ENCODE measurements around the gene KMT2A. TPM values are rescaled to one million over a fixed set of nuclear protein-coding genes. Genes with fewer than 3 reads are reported as not detected.
A peak's percentile ranks its signal among the peaks of the same experiment; 100 is the strongest.

KMT2A gene
- total and polyA plus RNA-seq, 2 donors, result 11.4 to 17.7 TPM

DNA sequence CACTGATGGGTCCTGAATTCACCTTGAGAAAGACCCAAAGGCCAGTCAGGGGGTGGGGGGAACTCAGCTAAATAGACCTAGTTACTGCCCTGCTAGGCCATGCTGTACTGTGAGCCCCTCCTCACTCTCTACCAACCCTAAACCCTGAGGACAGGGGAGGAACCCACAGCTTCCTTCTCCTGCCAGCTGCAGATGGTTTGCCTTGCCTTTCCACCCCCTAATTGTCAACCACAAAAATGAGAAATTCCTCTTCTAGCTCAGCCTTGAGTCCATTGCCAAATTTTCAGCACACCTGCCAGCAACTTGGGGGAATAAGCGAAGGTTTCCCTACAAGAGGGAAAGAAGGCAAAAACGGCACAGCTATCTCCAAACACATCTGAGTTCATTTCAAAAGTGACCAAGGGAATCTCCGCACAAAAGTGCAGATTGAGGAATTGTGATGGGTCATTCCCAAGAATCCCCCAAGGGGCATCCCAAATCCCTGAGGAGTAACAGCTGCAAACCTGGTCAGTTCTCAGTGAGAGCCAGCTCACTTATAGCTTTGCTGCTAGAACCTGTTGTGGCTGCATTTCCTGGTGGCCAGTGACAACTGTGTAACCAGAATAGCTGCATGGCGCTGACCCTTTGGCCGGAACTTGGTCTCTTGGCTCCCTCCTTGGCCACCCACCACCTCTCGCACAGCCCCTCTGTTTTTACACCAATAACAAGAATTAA lies 88.6 kb downstream of the KMT2A start:
- Histone ChIP-seq H3K9me3 (ENCODE audit: control insufficient read depth in 2 of 2, insufficient read depth in 1 of 2, low read length in 1 of 2) (no peaks in the 10 kb centered on the region), H3K36me3 (ENCODE audit: control insufficient read depth in 2 of 2, insufficient read depth in 2 of 2, low read length in 1 of 2) (peaks cover 42 to 48% of the 10 kb centered on the region in 2 donors), H3K27ac (ENCODE audit: low read depth in 1 of 2, low read length in 1 of 2) (no peak overlapping the region), H3K27me3 (ENCODE audit: control insufficient read depth in 2 of 2, insufficient read depth in 1 of 2, low read length in 1 of 2) (no peaks in the 10 kb centered on the region), H3K4me3 (ENCODE audit: low read length in 2 of 2) (no peak overlapping the region), H3K4me1 (ENCODE audit: control insufficient read depth in 2 of 2, insufficient read depth in 2 of 2, low read length in 2 of 2) (peaks cover 5 to 18% of the 10 kb centered on the region in 2 donors)
- DNase-seq (ENCODE audit: low read depth in 6 of 9, low spot score in 9 of 9), result peak in 1 of 9 donors; percentile 24
- WGBS, result 62% methylated on average over 6 of the region's 6 CpGs

DNA sequence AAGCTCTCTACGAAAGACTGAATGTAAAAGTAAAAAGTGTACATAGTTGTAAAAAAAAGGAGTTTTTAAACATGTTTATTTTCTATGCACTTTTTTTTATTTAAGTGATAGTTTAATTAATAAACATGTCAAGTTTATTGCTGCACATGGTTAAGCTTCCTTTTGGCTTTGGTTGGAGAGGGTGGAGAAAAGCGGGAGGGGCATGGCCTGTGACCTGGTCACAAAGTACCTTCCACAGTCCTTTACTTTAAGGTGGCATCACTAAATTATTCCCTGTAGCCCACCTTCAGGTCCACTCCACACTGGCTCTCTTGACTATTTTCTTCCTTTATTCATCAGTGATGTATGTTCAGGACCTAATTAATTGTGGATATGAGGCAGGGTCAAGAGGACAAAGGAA lies 90.4 kb downstream of the KMT2A start:
- Histone ChIP-seq H3K4me1 (ENCODE audit: control insufficient read depth in 2 of 2, insufficient read depth in 2 of 2, low read length in 2 of 2) (peaks cover 9 to 29% of the 10 kb centered on the region in 2 donors), H3K27me3 (ENCODE audit: control insufficient read depth in 2 of 2, insufficient read depth in 1 of 2, low read length in 1 of 2) (peaks cover 0 to 2% of the 10 kb centered on the region in 2 donors), H3K27ac (ENCODE audit: low read depth in 1 of 2, low read length in 1 of 2) (no peak overlapping the region), H3K36me3 (ENCODE audit: control insufficient read depth in 2 of 2, insufficient read depth in 2 of 2, low read length in 1 of 2) (peaks cover 29 to 31% of the 10 kb centered on the region in 2 donors), H3K4me3 (ENCODE audit: low read length in 2 of 2) (no peak overlapping the region), H3K9me3 (ENCODE audit: control insufficient read depth in 2 of 2, insufficient read depth in 1 of 2, low read length in 1 of 2) (no peaks in the 10 kb centered on the region)
- no peak for DNase-seq (ENCODE audit: low read depth in 6 of 9, low spot score in 9 of 9)
- 99% methylated on average over 2 of the region's 2 CpGs for WGBS

DNA sequence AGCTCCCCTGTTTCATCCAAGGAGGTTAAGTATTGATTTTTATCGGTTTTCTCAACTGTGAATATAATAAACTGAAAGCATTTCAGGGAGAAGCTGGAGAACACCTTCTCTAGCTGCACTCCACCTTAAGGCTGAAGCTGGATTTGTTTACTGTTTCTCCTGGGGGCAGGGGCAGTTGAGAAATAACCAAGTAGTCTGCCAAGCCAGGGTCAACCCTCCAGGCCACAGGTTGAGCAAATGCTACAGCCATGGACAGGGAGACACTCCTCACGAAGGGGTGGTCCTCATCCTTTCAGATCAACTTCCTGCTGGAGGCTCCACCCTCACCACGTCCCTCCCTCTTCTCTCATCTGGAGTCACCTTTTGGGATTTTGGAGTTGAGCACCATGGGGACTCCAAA lies 90.8 kb downstream of the KMT2A start, which contains the start of gene TTC36:
Gene TTC36, plus strand, starts transcription at position 366 of the 400 bp plus-strand sequence. Its CDS starts 21 bp downstream, at position 387.
- Histone ChIP-seq H3K9me3 (ENCODE audit: control insufficient read depth in 2 of 2, insufficient read depth in 1 of 2, low read length in 1 of 2) (no peaks in the 10 kb centered on the region), H3K4me3 (ENCODE audit: low read length in 2 of 2) (no peak within 1 kb of the TSS), H3K27ac (ENCODE audit: low read depth in 1 of 2, low read length in 1 of 2) (no peak within 1 kb of the TSS), H3K27me3 (ENCODE audit: control insufficient read depth in 2 of 2, insufficient read depth in 1 of 2, low read length in 1 of 2) (peaks cover 0 to 2% of the 10 kb centered on the region in 2 donors), H3K36me3 (ENCODE audit: control insufficient read depth in 2 of 2, insufficient read depth in 2 of 2, low read length in 1 of 2) (peaks cover 24 to 26% of the 10 kb centered on the region in 2 donors), H3K4me1 (ENCODE audit: control insufficient read depth in 2 of 2, insufficient read depth in 2 of 2, low read length in 2 of 2) (peaks cover 10 to 32% of the 10 kb centered on the region in 2 donors)
- DNase-seq (ENCODE audit: low read depth in 6 of 9, low spot score in 9 of 9), result no peak
- WGBS, result 95% methylated on average over 3 of the region's 3 CpGs

DNA sequence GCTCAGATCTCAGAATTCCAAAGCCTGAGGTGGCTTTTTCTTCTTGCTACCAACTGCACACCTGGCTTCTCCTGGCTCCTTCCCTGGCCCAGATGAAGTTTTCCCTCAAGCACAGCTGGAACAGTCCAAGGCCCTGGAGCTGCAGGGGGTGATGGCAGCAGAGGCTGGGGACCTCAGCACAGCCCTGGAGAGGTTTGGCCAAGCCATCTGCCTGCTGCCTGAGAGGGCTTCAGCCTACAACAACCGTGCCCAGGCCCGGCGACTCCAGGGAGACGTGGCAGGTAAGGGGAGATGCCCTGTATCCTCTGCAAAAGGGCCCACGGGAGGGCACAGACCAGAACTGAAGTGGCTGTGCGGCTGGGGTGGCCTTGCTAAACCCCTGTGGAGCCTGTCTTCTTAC lies 92.2 kb downstream of the KMT2A start:
- Histone ChIP-seq H3K9me3 (ENCODE audit: control insufficient read depth in 2 of 2, insufficient read depth in 1 of 2, low read length in 1 of 2) (no peaks in the 10 kb centered on the region), H3K27ac (ENCODE audit: low read depth in 1 of 2, low read length in 1 of 2) (no peak overlapping the region), H3K27me3 (ENCODE audit: control insufficient read depth in 2 of 2, insufficient read depth in 1 of 2, low read length in 1 of 2) (peaks cover 0 to 2% of the 10 kb centered on the region in 2 donors), H3K36me3 (ENCODE audit: control insufficient read depth in 2 of 2, insufficient read depth in 2 of 2, low read length in 1 of 2) (peaks cover 13 to 14% of the 10 kb centered on the region in 2 donors), H3K4me1 (ENCODE audit: control insufficient read depth in 2 of 2, insufficient read depth in 2 of 2, low read length in 2 of 2) (peaks cover 10 to 32% of the 10 kb centered on the region in 2 donors), H3K4me3 (ENCODE audit: low read length in 2 of 2) (no peak overlapping the region)
- no peak for DNase-seq (ENCODE audit: low read depth in 6 of 9, low spot score in 9 of 9)
- WGBS, result over 99% methylated on average over 6 of the region's 6 CpGs

DNA sequence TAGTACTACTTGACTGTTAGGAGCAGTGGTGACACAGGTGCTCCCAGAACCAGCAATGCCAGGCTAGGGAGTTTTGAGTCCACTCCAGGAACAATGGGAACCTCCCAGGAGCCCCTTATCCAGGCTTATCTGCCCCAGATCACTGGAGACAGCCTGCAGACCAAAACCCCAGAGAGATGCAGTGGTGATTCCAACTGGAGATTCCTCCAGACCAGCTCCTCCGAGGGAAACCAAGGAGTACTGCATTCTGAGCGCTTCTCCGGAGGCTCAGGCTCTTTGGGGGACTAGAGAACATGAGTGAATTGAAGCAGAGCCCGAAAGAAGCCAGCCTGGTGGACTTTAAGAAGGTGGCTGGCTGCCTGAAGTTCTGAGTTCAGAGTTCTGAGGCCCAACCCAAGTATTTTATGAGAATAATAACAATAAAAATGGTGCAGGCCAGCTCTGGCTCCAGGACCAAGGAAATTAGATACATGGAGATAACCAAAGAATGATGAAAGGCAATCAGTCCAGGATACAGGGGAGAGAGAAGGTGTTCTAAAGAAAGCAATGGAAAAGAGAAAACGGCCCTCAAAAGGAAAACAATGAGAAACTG lies 93.4 kb downstream of the KMT2A start:
- Histone ChIP-seq H3K27me3 (ENCODE audit: control insufficient read depth in 2 of 2, insufficient read depth in 1 of 2, low read length in 1 of 2) (peaks cover 0 to 2% of the 10 kb centered on the region in 2 donors), H3K4me3 (ENCODE audit: low read length in 2 of 2) (peak overlapping the region in 1 of 2 donors; percentile 41), H3K27ac (ENCODE audit: low read depth in 1 of 2, low read length in 1 of 2) (no peak overlapping the region), H3K36me3 (ENCODE audit: control insufficient read depth in 2 of 2, insufficient read depth in 2 of 2, low read length in 1 of 2) (peaks cover 2 to 5% of the 10 kb centered on the region in 2 donors), H3K4me1 (ENCODE audit: control insufficient read depth in 2 of 2, insufficient read depth in 2 of 2, low read length in 2 of 2) (peaks cover 8 to 25% of the 10 kb centered on the region in 2 donors), H3K9me3 (ENCODE audit: control insufficient read depth in 2 of 2, insufficient read depth in 1 of 2, low read length in 1 of 2) (no peaks in the 10 kb centered on the region)
- WGBS, result 88% methylated on average over 5 of the region's 5 CpGs
- DNase-seq (ENCODE audit: low read depth in 6 of 9, low spot score in 9 of 9), result no peak

DNA sequence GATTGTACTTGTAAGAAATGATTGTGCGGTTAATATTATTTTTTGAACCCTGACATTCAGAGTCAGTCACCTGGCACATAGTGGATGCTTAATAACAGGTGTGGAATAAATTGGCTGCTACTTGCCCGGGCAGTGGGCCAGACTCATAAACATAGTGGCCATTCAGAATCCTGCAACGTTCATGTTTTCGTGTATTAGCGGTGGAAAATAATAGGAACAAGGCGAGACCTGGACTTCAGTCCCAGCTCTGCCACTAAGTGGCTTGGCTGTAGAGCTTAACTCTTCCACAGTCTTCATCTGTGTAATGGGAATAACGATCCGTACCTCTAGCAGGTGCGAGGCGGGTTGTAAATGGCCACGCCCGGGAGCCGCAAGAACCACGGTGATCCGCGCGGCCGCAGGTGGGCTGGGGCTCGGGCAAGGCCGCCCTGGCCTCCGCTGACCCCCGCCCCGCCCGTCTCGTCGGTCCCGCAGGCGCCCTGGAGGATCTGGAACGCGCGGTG lies 93.9 kb downstream of the KMT2A start:
- peaks cover 0 to 1% of the 10 kb centered on the region in 2 donors for H3K36me3 ChIP-seq (ENCODE audit: control insufficient read depth in 2 of 2, insufficient read depth in 2 of 2, low read length in 1 of 2)
- H3K27ac ChIP-seq (ENCODE audit: low read depth in 1 of 2, low read length in 1 of 2), result no peak overlapping the region
- H3K4me1 ChIP-seq (ENCODE audit: control insufficient read depth in 2 of 2, insufficient read depth in 2 of 2, low read length in 2 of 2), result peaks cover 8 to 23% of the 10 kb centered on the region in 2 donors
- H3K9me3 ChIP-seq (ENCODE audit: control insufficient read depth in 2 of 2, insufficient read depth in 1 of 2, low read length in 1 of 2), result no peaks in the 10 kb centered on the region
- 7% methylated on average over 31 of the region's 31 CpGs for WGBS
- peak overlapping the region; percentile 41 to 81 for H3K4me3 ChIP-seq (ENCODE audit: low read length in 2 of 2)
- DNase-seq (ENCODE audit: low read depth in 6 of 9, low spot score in 9 of 9), result no peak
- peaks cover 0 to 2% of the 10 kb centered on the region in 2 donors for H3K27me3 ChIP-seq (ENCODE audit: control insufficient read depth in 2 of 2, insufficient read depth in 1 of 2, low read length in 1 of 2)

DNA sequence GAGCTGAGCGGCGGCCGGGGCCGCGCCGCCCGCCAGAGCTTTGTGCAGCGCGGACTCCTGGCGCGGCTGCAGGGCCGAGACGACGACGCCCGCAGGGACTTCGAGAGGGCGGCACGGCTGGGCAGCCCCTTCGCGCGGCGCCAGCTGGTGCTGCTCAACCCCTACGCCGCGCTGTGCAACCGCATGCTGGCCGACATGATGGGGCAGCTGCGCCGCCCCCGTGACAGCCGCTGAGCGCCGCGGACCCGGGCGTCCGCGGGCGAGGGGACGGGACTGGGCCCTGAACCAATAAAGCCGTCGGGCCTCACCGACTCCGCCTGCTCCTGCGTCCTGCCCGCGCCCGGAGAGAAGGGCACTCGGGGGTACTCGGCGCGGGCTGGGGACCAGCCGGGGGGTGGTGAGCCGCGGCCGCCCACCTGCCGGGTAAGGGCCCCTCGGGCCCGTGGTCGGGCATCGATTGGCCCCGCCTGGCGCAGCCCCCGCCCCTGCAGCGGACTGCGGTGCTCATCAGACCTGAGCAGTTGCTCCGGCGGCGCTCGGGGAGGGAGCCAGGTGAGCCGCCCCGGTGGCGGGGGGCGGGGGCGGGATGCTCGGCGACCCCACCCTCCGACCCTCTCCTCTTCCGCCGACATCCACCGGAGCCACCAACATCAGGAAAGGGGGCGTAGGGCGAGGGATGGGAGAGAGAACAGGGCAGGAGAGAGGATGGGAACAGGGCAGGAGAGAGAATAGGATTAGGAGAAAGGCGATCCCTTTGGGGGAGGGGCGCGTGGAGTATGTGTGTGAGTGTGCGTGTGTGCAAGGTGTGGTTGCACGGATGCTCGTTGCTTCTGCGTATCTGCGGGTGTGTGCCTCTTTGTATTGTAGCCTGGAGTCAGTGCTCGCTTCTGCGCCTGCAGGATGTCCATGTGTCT lies 94.6 kb downstream of the KMT2A start, which contains the start of gene TMEM25:
Gene TMEM25, plus strand, starts transcription at position 510 of the 914 bp plus-strand sequence. CDS start 610 bp downstream, outside the sequence.
- peaks cover 0 to 2% of the 10 kb centered on the region in 2 donors for H3K27me3 ChIP-seq (ENCODE audit: control insufficient read depth in 2 of 2, insufficient read depth in 1 of 2, low read length in 1 of 2)
- H3K4me3 ChIP-seq (ENCODE audit: low read length in 2 of 2), result peak within 1 kb of the TSS; percentile 53 to 81
- H3K9me3 ChIP-seq (ENCODE audit: control insufficient read depth in 2 of 2, insufficient read depth in 1 of 2, low read length in 1 of 2), result no peaks in the 10 kb centered on the region
- peaks cover 8 to 23% of the 10 kb centered on the region in 2 donors for H3K4me1 ChIP-seq (ENCODE audit: control insufficient read depth in 2 of 2, insufficient read depth in 2 of 2, low read length in 2 of 2)
- H3K36me3 ChIP-seq (ENCODE audit: control insufficient read depth in 2 of 2, insufficient read depth in 2 of 2, low read length in 1 of 2), result no peaks in the 10 kb centered on the region
- 1% methylated on average over 94 of the region's 94 CpGs for WGBS
- peak in 8 of 9 donors; percentile 22 to 73 (median 40) for DNase-seq (ENCODE audit: low read depth in 6 of 9, low spot score in 9 of 9)
- peak within 1 kb of the TSS in 1 of 2 donors; percentile 64 for H3K27ac ChIP-seq (ENCODE audit: low read depth in 1 of 2, low read length in 1 of 2)

DNA sequence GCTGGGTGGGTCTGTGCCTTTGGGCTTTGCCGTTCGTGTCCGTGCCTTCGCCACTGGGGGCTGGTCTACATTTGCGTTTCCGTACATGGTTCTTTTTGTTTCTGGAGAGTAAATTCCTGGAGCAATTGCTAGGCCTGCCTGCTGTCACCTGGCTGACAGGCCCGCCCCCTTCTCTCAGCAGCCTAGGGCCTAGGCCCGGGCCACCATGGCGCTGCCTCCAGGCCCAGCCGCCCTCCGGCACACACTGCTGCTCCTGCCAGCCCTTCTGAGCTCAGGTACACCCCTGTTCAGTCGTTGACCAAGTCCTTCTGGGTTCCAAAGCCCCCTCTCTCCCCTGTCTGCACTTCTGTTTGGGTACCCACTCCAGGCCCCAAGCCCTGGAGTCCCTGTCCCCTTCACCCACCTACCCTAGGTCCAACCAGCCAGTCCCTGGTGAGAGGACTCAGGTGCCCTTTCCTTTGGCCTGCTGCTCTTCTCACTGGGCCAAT lies 95.3 kb downstream of the KMT2A start:
- Histone ChIP-seq H3K27me3 (ENCODE audit: control insufficient read depth in 2 of 2, insufficient read depth in 1 of 2, low read length in 1 of 2) (peaks cover 0 to 2% of the 10 kb centered on the region in 2 donors), H3K36me3 (ENCODE audit: control insufficient read depth in 2 of 2, insufficient read depth in 2 of 2, low read length in 1 of 2) (no peaks in the 10 kb centered on the region), H3K4me1 (ENCODE audit: control insufficient read depth in 2 of 2, insufficient read depth in 2 of 2, low read length in 2 of 2) (peaks cover 8 to 23% of the 10 kb centered on the region in 2 donors), H3K27ac (ENCODE audit: low read depth in 1 of 2, low read length in 1 of 2) (no peak overlapping the region), H3K9me3 (ENCODE audit: control insufficient read depth in 2 of 2, insufficient read depth in 1 of 2, low read length in 1 of 2) (no peaks in the 10 kb centered on the region), H3K4me3 (ENCODE audit: low read length in 2 of 2) (peak overlapping the region; percentile 53 to 81)
- no peak for DNase-seq (ENCODE audit: low read depth in 6 of 9, low spot score in 9 of 9)
- 24% methylated on average over 12 of the region's 12 CpGs for WGBS
